AG10803 (cell line): ENCODE results near the gene ZNF775.

Experiments
- DNase-seq: peaks from one replicate; pipeline ENCODE4 v3.0.0; 2010; ENCODE audit warnings: low read depth
- H3K4me3 ChIP-seq: 2 replicates; pipeline ENCODE4 v1.5.1; 2011; ENCODE audit warnings: mild to moderate bottlenecking, low read length, control low read depth
- TF ChIP-seq, protein P1 (sequence below): conservative IDR thresholded peaks from 2 replicates; pipeline ENCODE4 v1.5.1; 2011; ENCODE audit warnings: mild to moderate bottlenecking, low read length, control low read depth, inconsistent platforms

Gene ZNF775

DNA sequence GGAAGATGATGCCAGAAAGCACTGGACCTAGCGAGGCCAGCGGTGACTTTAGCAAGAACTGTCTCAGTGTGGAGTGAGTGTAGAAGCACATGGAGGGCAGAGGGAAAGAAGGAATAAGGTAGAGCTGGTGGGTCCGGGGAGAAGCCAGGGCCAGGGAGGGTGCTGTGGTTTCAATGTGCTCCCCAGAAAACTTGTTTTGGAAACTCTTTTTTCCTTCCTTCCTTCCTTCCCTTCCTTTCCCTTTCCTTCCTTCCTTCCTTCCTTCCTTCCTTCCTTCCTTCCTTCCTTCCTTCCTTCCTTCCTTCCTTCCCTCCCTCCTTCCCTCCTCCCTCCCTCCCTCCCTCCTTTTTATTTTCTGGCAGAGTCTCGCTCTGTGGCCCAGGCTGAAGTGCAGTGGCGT is 32.2 kb upstream of the ZNF775 start:
- TF ChIP-seq, protein P1, sequence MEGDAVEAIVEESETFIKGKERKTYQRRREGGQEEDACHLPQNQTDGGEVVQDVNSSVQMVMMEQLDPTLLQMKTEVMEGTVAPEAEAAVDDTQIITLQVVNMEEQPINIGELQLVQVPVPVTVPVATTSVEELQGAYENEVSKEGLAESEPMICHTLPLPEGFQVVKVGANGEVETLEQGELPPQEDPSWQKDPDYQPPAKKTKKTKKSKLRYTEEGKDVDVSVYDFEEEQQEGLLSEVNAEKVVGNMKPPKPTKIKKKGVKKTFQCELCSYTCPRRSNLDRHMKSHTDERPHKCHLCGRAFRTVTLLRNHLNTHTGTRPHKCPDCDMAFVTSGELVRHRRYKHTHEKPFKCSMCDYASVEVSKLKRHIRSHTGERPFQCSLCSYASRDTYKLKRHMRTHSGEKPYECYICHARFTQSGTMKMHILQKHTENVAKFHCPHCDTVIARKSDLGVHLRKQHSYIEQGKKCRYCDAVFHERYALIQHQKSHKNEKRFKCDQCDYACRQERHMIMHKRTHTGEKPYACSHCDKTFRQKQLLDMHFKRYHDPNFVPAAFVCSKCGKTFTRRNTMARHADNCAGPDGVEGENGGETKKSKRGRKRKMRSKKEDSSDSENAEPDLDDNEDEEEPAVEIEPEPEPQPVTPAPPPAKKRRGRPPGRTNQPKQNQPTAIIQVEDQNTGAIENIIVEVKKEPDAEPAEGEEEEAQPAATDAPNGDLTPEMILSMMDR, result no peak
- DNase-seq, result no peak
- H3K4me3 ChIP-seq, result no peak overlapping the region

DNA sequence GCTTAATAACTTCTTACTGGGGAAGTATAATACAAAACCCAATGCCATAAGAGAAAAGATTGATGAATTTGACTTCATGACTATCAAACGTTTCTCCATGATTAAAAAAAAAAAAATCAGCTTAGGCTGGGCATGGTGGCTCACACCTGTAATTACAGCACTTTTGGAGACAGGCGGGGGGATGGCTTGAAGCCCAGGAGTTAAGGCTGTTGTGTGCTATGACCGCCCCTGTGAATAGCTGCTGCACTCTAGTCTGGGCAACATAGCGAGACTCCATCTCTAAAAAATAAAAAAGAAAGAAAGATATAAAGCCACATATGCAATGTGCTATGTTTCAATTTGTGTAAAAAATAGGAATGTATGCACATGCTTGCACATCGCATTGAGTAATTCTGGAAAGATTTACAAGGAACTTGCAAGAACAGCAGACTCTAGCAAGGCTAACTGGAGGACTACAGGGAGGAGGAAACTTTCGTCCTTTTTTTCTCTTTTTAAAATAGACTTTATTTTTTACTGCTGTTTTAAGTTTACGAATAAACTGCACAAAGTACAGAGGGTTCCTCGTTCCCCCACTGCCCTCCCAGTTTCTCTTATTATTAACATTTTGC is 27.4 kb upstream of the ZNF775 start:
- H3K4me3 ChIP-seq, result no peak overlapping the region
- peak; percentile 62 for DNase-seq
- TF ChIP-seq, protein P1, result no peak

DNA sequence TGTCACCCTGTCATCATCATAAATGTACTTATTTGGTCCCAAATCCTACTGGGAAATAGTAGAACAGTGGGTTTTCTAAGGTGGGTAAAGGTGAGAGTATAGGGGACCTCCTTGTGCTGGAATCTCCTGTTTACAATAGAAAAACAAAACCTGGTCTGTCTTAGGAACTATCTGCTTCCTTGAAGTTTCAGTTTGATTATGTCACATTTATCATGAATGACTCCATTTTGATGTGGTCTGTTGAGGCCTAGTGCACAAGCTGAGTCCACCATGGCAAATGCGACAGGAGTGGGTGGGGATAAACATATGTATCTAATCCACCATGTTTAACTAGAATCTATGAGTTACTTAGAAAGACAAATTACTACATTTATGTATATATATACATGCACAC is 23.5 kb upstream of the ZNF775 start:
- DNase-seq, result no peak
- no peak overlapping the region for H3K4me3 ChIP-seq
- TF ChIP-seq, protein P1, result no peak

DNA sequence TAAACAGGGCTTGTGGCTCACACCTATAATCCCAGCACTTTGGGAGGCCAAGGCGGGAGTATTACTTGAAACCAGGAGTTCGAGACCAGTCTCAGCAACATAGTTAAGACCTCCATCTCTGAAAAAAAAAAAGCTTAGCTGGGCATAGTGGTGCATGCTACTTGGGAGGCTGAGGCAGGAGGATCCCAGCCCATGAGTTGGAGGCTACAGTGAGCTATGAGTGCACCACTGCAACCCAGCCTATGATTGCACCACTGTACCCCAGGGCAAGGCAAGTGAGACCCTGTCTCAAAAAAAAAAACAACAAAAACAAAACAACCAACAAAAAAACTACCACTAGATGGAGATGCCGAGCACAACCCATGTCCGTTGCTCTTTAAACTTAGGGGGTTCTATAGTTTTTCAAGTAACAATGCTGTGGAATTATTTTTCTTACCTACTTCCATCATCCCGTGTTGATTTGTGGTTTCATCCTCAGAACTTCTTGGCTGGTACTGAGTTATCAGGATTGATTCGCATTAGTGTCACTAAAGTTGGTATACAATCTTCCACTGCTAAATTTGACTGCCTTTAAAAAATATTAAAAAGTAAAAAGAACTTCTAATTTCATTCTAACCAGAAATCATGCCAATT is 22.7 kb upstream of the ZNF775 start:
- DNase-seq, result peak; percentile 25
- no peak overlapping the region for H3K4me3 ChIP-seq
- TF ChIP-seq, protein P1, result peak; percentile 76

DNA sequence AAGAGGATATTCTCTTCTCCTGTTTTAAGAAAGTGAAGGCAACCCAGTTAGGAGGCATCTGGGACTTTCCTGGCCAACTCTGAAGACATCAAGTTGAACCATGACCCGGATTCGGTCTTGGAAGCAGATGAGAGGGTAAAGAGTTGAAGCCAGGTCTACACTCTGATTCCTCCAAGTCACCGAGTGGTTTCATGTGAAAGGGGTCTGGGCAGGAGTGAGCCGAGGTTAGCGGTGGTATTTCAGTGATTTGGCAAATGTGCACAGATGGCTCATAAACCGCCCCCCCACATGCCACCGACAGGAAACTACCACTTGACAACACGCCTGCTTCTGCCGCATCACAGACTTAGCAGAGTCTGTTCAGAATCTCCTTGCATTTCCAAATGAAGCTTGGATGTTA is 21.9 kb upstream of the ZNF775 start:
- TF ChIP-seq, protein P1, result no peak
- DNase-seq, result no peak
- H3K4me3 ChIP-seq, result no peak overlapping the region

DNA sequence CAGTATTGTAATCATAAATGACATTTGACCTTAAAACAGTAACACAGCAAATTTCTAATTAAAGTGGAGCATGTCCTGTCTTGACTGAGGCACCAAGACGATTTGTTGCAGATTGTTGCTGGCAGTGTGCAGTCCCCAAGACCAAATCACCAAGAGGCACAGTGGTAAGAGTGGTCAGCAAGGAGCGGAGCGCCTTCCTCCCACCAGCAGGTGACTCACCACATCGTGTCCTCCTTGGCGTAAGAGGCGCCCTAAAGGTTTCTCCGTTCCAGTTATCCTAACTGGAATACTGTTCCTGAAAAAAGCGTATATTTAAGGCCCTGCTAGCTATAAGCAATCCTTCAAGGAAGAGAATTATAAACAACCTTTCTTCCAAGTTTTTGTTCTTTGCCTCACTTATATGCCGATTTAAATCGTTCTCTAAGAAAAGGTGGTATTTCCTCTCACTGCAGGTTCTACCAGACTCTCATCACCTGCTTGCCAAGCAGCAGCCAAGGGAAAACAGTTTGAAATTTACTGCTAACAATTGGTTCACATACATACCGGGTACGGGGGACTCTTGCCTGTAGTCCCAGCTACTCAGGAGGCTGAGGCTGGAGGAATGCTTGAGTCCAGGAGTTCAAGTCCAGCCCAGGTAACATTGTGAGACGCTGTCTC is 21.2 kb upstream of the ZNF775 start:
- no peak overlapping the region for H3K4me3 ChIP-seq
- TF ChIP-seq, protein P1, result no peak
- DNase-seq, result no peak

DNA sequence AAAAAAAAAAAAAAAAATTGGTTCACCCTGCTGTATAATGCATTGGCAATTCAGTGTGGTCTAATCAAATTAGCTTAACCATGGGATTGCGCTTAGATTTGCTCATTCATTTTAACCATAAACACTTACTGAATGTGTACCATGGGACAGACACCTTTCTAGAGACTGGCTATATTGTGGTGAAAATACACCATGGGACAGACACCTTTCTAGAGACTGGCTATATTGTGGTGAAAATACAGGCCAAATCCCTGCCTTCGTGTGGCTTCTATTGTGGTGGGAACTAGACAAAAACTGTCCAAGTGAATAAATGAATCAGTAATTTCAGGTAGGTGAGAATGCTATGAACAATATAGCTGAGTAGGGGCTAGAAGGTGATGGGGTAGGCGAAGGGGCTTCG is 20.7 kb upstream of the ZNF775 start:
- H3K4me3 ChIP-seq, result no peak overlapping the region
- DNase-seq, result no peak
- TF ChIP-seq, protein P1, result no peak
